Cortex of kidney (tissue), 1 donor: ENCODE measurements around the gene TASL.
"Not testable (repeated sequence)": the region's sequence is repeated elsewhere in the genome, so short reads cannot be mapped to it uniquely, and the experiment has no call there.

Source experiments
- DNase-seq: peaks from one replicate; lab custom pipeline; 2025; lab: John Stamatoyannopoulos, UW

TASL gene

GRCh38 chrX:30577362-30577991, at the start of gene TASL:
TSS of gene TASL (minus strand) at chrX:30577766. CDS start at chrX:30560355, 17,411 bp downstream.
- no peak for DNase-seq

- DNase-seq: no peak
These were observed 48.8 kb upstream of the TASL start for GRCh38 chrX:30626402-30626801.

GRCh38 chrX:30622361-30622760, 44.8 kb upstream of the TASL start:
- DNase-seq: no peak

GRCh38 chrX:30620980-30621618, 43.5 kb upstream of the TASL start:
- DNase-seq: no peak

- no peak for DNase-seq
These were observed 42.6 kb upstream of the TASL start for GRCh38 chrX:30620125-30620524.

- DNase-seq: no peak
These were observed 40.7 kb upstream of the TASL start for GRCh38 chrX:30618160-30618765.

GRCh38 chrX:30615229-30615628, 37.7 kb upstream of the TASL start:
- no peak for DNase-seq

- no peak for DNase-seq
These were observed 36.2 kb upstream of the TASL start for GRCh38 chrX:30613721-30614120.

- DNase-seq: no peak
These were observed 34.7 kb upstream of the TASL start for GRCh38 chrX:30612250-30612655.

- no peak for DNase-seq
These were observed 32.5 kb upstream of the TASL start for GRCh38 chrX:30610026-30610425.

GRCh38 chrX:30607155-30607554, 29.6 kb upstream of the TASL start:
- no peak for DNase-seq

GRCh38 chrX:30600269-30601176, 23.0 kb upstream of the TASL start:
- DNase-seq: not testable (repeated sequence)

- DNase-seq: no peak
These were observed 19.8 kb upstream of the TASL start for GRCh38 chrX:30597216-30598012.

- DNase-seq: no peak
These were observed 16.1 kb upstream of the TASL start for GRCh38 chrX:30593440-30594200.

GRCh38 chrX:30592831-30593230, 15.3 kb upstream of the TASL start:
- DNase-seq: no peak

GRCh38 chrX:30590368-30590767, 12.8 kb upstream of the TASL start:
- no peak for DNase-seq

GRCh38 chrX:30589146-30589888, 11.8 kb upstream of the TASL start:
- no peak for DNase-seq

- DNase-seq: no peak
These were observed 8.9 kb upstream of the TASL start for GRCh38 chrX:30586516-30586915.

- DNase-seq: no peak
These were observed 5.1 kb upstream of the TASL start for GRCh38 chrX:30582664-30583063.

- DNase-seq: no peak
These were observed 3.1 kb upstream of the TASL start for GRCh38 chrX:30580641-30581040.
